Effector memory CD8-positive, alpha-beta T cell (primary cell): ENCODE measurements around the gene RBKS.
A peak's percentile ranks its signal among the peaks of the same experiment; 100 is the strongest.

Experiments
- ATAC-seq: fragments of 150-1000 bp; cut with Tn5 transposase; replicated peaks from 2 replicates; pipeline ENCODE4 v1.10.0; 2021; ENCODE audit warnings: mild to moderate bottlenecking, moderate library complexity
- DNase-seq, 3 experiments: peaks; one replicate each; pipeline ENCODE4 v3.0.0; 2021
- H3K27ac Mint-ChIP-seq, 2 donors: one replicate each; pipeline ENCODE4 v1.8.0; 2022; ENCODE audit warnings: mild to moderate bottlenecking in 2 of 2, mixed read lengths in 2 of 2, moderate library complexity in 2 of 2
- H3K27me3 Mint-ChIP-seq, 2 donors: one replicate each; pipeline ENCODE4 v1.8.0; 2022; ENCODE audit warnings: mixed read lengths in 2 of 2
- H3K36me3 Mint-ChIP-seq: one replicate; pipeline ENCODE4 v1.8.0; 2022; ENCODE audit warnings: mild to moderate bottlenecking, moderate library complexity, mixed read lengths; ENCODE audit not compliant: insufficient read depth
- H3K4me1 Mint-ChIP-seq, 2 donors: one replicate each; pipeline ENCODE4 v1.8.0; 2022; ENCODE audit warnings: low read depth in 2 of 2, mixed read lengths in 2 of 2
- H3K4me3 Mint-ChIP-seq, 2 donors: one replicate each; pipeline ENCODE4 v1.8.0; 2022; ENCODE audit warnings: mild to moderate bottlenecking in 2 of 2, mixed read lengths in 2 of 2, moderate library complexity in 2 of 2
- H3K9me3 Mint-ChIP-seq, 2 donors: one replicate each; pipeline ENCODE4 v1.8.0; 2022; ENCODE audit warnings: mixed read lengths in 2 of 2
- total RNA-seq, 9 experiments: gene quantifications; one replicate each; lab custom pipeline; 2026; lab: John Stamatoyannopoulos, UW

RBKS gene
- 2.0 to 9.3 (median 2.9) reads per million in 9 experiments for total RNA-seq

GRCh38 chr2:27890146-27890923 lies at the start of gene RBKS, which contains the start of gene BABAM2:
TSS of gene RBKS (minus strand) at chr2:27890387. CDS start at chr2:27890345, 42 bp downstream.
TSS of gene BABAM2 (plus strand) at chr2:27890729. CDS start at chr2:27894557, 3,828 bp downstream.
- H3K36me3 Mint-ChIP-seq, result peaks cover 33% of the 10 kb centered on the region
- ATAC-seq (peak; percentile 74), DNase-seq (peak; percentile 86 to 94 (median 91))
- H3K27ac Mint-ChIP-seq, result peak within 1 kb of the TSS; percentile 100
- no peaks in the 10 kb centered on the region for H3K9me3 Mint-ChIP-seq
- peak within 1 kb of the TSS; percentile 93 to 94 for H3K4me3 Mint-ChIP-seq
- peaks cover 24 to 47% of the 10 kb centered on the region in 2 donors for H3K4me1 Mint-ChIP-seq
- H3K27me3 Mint-ChIP-seq, result peaks cover 0 to 8% of the 10 kb centered on the region in 2 donors

- peak overlapping the region in 1 of 2 donors; percentile 49 for H3K27ac Mint-ChIP-seq
- no peak overlapping the region for H3K4me3 Mint-ChIP-seq
- H3K9me3 Mint-ChIP-seq, result no peaks in the 10 kb centered on the region
- DNase-seq, result no peak
- H3K36me3 Mint-ChIP-seq, result peaks cover 8% of the 10 kb centered on the region
- ATAC-seq, result no peak
- H3K27me3 Mint-ChIP-seq, result no peaks in the 10 kb centered on the region
- peaks cover 8 to 18% of the 10 kb centered on the region in 2 donors for H3K4me1 Mint-ChIP-seq
Observed at GRCh38 chr2:27935026-27935425, 44.8 kb upstream of the RBKS start.

GRCh38 chr2:27932396-27932795 lies 42.2 kb upstream of the RBKS start:
- Mint-ChIP-seq H3K9me3 (no peaks in the 10 kb centered on the region), H3K36me3 (peaks cover 10% of the 10 kb centered on the region), H3K27ac (peak overlapping the region in 1 of 2 donors; percentile 5), H3K27me3 (no peaks in the 10 kb centered on the region), H3K4me3 (no peak overlapping the region), H3K4me1 (peaks cover 4 to 11% of the 10 kb centered on the region in 2 donors)
- no peak for ATAC-seq
- no peak for DNase-seq

GRCh38 chr2:27931361-27931950 lies 41.3 kb upstream of the RBKS start:
- Mint-ChIP-seq H3K4me1 (peaks cover under 1 to 8% of the 10 kb centered on the region in 2 donors), H3K4me3 (no peak overlapping the region), H3K27me3 (no peaks in the 10 kb centered on the region), H3K36me3 (peaks cover 10% of the 10 kb centered on the region), H3K9me3 (no peaks in the 10 kb centered on the region), H3K27ac (peak overlapping the region in 1 of 2 donors; percentile 5)
- DNase-seq (no peak), ATAC-seq (no peak)

- H3K9me3 Mint-ChIP-seq, result no peaks in the 10 kb centered on the region
- peaks cover 10% of the 10 kb centered on the region for H3K36me3 Mint-ChIP-seq
- peaks cover 8 to 19% of the 10 kb centered on the region in 2 donors for H3K4me1 Mint-ChIP-seq
- ATAC-seq (no peak), DNase-seq (no peak)
- H3K27me3 Mint-ChIP-seq, result no peaks in the 10 kb centered on the region
- H3K4me3 Mint-ChIP-seq, result no peak overlapping the region
- H3K27ac Mint-ChIP-seq, result peak overlapping the region in 1 of 2 donors; percentile 38
Observed at GRCh38 chr2:27929916-27930486, 39.8 kb upstream of the RBKS start.

GRCh38 chr2:27925766-27926472 lies 35.7 kb upstream of the RBKS start:
- peaks cover 8 to 12% of the 10 kb centered on the region in 2 donors for H3K4me1 Mint-ChIP-seq
- H3K27me3 Mint-ChIP-seq, result no peaks in the 10 kb centered on the region
- peak overlapping the region; percentile 7 to 20 for H3K27ac Mint-ChIP-seq
- H3K4me3 Mint-ChIP-seq, result no peak overlapping the region
- ATAC-seq, result no peak
- peaks cover 5% of the 10 kb centered on the region for H3K36me3 Mint-ChIP-seq
- no peaks in the 10 kb centered on the region for H3K9me3 Mint-ChIP-seq
- no peak for DNase-seq

GRCh38 chr2:27922842-27923241 lies 32.7 kb upstream of the RBKS start:
- no peak overlapping the region for H3K4me3 Mint-ChIP-seq
- H3K4me1 Mint-ChIP-seq, result peaks cover 13 to 20% of the 10 kb centered on the region in 2 donors
- H3K27me3 Mint-ChIP-seq, result no peaks in the 10 kb centered on the region
- no peaks in the 10 kb centered on the region for H3K9me3 Mint-ChIP-seq
- H3K27ac Mint-ChIP-seq, result peak overlapping the region; percentile 7 to 71
- DNase-seq, result no peak
- H3K36me3 Mint-ChIP-seq, result peaks cover 3% of the 10 kb centered on the region
- no peak for ATAC-seq

- H3K36me3 Mint-ChIP-seq, result peaks cover 3% of the 10 kb centered on the region
- H3K9me3 Mint-ChIP-seq, result no peaks in the 10 kb centered on the region
- H3K27ac Mint-ChIP-seq, result peak overlapping the region in 1 of 2 donors; percentile 73
- DNase-seq, result no peak
- peaks cover 13 to 20% of the 10 kb centered on the region in 2 donors for H3K4me1 Mint-ChIP-seq
- H3K27me3 Mint-ChIP-seq, result no peaks in the 10 kb centered on the region
- no peak overlapping the region for H3K4me3 Mint-ChIP-seq
- ATAC-seq, result no peak
Observed at GRCh38 chr2:27921880-27922547, 31.8 kb upstream of the RBKS start.

GRCh38 chr2:27921424-27921823 lies 31.2 kb upstream of the RBKS start:
- Mint-ChIP-seq H3K27me3 (no peaks in the 10 kb centered on the region), H3K4me1 (peaks cover 12 to 19% of the 10 kb centered on the region in 2 donors), H3K36me3 (peaks cover 3% of the 10 kb centered on the region), H3K9me3 (no peaks in the 10 kb centered on the region), H3K27ac (peak overlapping the region in 1 of 2 donors; percentile 73), H3K4me3 (no peak overlapping the region)
- DNase-seq, result no peak
- no peak for ATAC-seq

- ATAC-seq, result peak; percentile 100
- peak overlapping the region; percentile 83 to 94 for H3K27ac Mint-ChIP-seq
Observed at GRCh38 chr2:27920148-27920885, 30.1 kb upstream of the RBKS start.

GRCh38 chr2:27916293-27916995 lies 26.3 kb upstream of the RBKS start:
- Mint-ChIP-seq H3K4me1 (peaks cover 8 to 18% of the 10 kb centered on the region in 2 donors), H3K4me3 (no peak overlapping the region), H3K36me3 (peaks cover 3% of the 10 kb centered on the region), H3K9me3 (no peaks in the 10 kb centered on the region), H3K27ac (no peak overlapping the region), H3K27me3 (no peaks in the 10 kb centered on the region)
- ATAC-seq (no peak), DNase-seq (no peak)

More at GRCh38 chr2:27920148-27920885, 30.1 kb upstream of the RBKS start:
- Mint-ChIP-seq H3K36me3 (peaks cover 3% of the 10 kb centered on the region), H3K4me1 (peaks cover 5 to 9% of the 10 kb centered on the region in 2 donors), H3K4me3 (peak overlapping the region; percentile 29 to 60), H3K9me3 (no peaks in the 10 kb centered on the region), H3K27me3 (no peaks in the 10 kb centered on the region)
- peak in 2 of 3 experiments; percentile 11 to 15 for DNase-seq

GRCh38 chr2:27915874-27916273 lies 25.7 kb upstream of the RBKS start:
- H3K4me3 Mint-ChIP-seq, result no peak overlapping the region
- H3K36me3 Mint-ChIP-seq, result peaks cover 3% of the 10 kb centered on the region
- H3K4me1 Mint-ChIP-seq, result peaks cover 10 to 24% of the 10 kb centered on the region in 2 donors

More at GRCh38 chr2:27915874-27916273, 25.7 kb upstream of the RBKS start:
- H3K9me3 Mint-ChIP-seq, result no peaks in the 10 kb centered on the region
- ATAC-seq, result no peak
- no peaks in the 10 kb centered on the region for H3K27me3 Mint-ChIP-seq
- no peak for DNase-seq
- no peak overlapping the region for H3K27ac Mint-ChIP-seq
